Mesothelial cell of epicardium (in vitro differentiated cells): Measurements from ENCODE around the gene PXK. TPM values are rescaled to one million over a fixed set of nuclear protein-coding genes. Genes with fewer than 3 reads are reported as not detected.

Experiments
- DNase-seq, 2 experiments: peaks; one replicate each; pipeline ENCODE4 v3.0.0; 2021; ENCODE audit warnings: low spot score in 2 of 2; ENCODE audit not compliant: unreplicated experiment in 2 of 2
- H3K27ac Mint-ChIP-seq: 2 replicates; pipeline ENCODE4 v1.8.0; 2021; ENCODE audit warnings: mixed read lengths
- H3K27me3 Mint-ChIP-seq: 2 replicates; pipeline ENCODE4 v1.8.0; 2021; ENCODE audit warnings: low read depth, mixed read lengths
- H3K36me3 Mint-ChIP-seq: 2 replicates; pipeline ENCODE4 v1.8.0; 2021; ENCODE audit warnings: mixed read lengths
- H3K4me1 Mint-ChIP-seq: 2 replicates; pipeline ENCODE4 v1.8.0; 2021; ENCODE audit warnings: mixed read lengths
- H3K4me3 Mint-ChIP-seq: 2 replicates; pipeline ENCODE4 v1.8.0; 2021; ENCODE audit warnings: mild to moderate bottlenecking, moderate library complexity, mixed read lengths
- H3K9me3 Mint-ChIP-seq: 2 replicates; pipeline ENCODE4 v1.8.0; 2021; ENCODE audit warnings: mixed read lengths
- total RNA-seq: library from RNA; stranded (reverse); gene quantifications from 3 replicates; pipeline ENCODE4 v1.2.1, GENCODE V29; 2021
- TF ChIP-seq, protein P1 (sequence below): fragments of 200-600 bp; sonication (generic); IDR thresholded peaks from one replicate; pipeline ENCODE4 v1.5.0; 2021; ENCODE audit warnings: antibody characterized with exemption; ENCODE audit not compliant: unreplicated experiment

Gene PXK
- total RNA-seq, 1 donor from 2014 or later, result 15.9 TPM

DNA sequence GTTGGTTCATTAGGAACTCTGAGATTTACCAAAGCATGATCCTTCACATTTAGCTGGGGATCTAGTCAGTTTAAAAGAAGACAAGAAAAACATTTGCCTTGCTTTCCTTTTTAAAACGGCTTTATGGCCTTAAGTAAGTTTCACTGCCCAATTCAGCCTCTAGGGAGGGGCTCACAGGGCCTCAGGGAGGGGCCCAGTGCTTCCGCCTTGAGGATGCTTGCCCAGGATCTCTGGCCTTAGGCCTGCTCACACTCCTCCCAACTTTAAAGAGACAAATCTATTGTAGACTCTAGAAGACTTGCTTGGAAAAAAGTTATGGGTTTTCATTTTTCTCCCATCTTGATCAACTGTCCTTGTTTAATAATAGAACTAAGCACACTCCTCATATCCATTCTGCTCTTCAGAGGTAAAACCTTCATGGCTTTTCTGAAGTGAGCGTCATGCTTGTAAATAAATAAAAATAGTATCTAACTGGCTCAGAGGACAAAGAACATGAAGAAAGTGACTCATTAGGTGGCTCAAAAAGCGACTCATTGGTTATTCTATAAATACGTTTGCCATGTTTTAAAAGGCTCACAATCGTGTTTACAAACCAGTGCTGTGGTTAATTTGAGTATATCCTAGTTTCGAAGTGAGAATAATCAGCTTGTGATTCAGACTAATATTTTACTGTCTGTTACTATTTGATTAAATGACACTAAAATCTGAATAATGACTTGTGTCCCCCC, 87.3 kb downstream of the PXK start:
- H3K4me1 Mint-ChIP-seq, result peaks cover 3% of the 10 kb centered on the region
- no peak overlapping the region for H3K27ac Mint-ChIP-seq
- DNase-seq, result no peak
- peaks cover 7% of the 10 kb centered on the region for H3K36me3 Mint-ChIP-seq
- no peaks in the 10 kb centered on the region for H3K9me3 Mint-ChIP-seq
- no peaks in the 10 kb centered on the region for H3K27me3 Mint-ChIP-seq
- TF ChIP-seq, protein P1, sequence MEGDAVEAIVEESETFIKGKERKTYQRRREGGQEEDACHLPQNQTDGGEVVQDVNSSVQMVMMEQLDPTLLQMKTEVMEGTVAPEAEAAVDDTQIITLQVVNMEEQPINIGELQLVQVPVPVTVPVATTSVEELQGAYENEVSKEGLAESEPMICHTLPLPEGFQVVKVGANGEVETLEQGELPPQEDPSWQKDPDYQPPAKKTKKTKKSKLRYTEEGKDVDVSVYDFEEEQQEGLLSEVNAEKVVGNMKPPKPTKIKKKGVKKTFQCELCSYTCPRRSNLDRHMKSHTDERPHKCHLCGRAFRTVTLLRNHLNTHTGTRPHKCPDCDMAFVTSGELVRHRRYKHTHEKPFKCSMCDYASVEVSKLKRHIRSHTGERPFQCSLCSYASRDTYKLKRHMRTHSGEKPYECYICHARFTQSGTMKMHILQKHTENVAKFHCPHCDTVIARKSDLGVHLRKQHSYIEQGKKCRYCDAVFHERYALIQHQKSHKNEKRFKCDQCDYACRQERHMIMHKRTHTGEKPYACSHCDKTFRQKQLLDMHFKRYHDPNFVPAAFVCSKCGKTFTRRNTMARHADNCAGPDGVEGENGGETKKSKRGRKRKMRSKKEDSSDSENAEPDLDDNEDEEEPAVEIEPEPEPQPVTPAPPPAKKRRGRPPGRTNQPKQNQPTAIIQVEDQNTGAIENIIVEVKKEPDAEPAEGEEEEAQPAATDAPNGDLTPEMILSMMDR, result no peak
- H3K4me3 Mint-ChIP-seq, result no peak overlapping the region

DNA sequence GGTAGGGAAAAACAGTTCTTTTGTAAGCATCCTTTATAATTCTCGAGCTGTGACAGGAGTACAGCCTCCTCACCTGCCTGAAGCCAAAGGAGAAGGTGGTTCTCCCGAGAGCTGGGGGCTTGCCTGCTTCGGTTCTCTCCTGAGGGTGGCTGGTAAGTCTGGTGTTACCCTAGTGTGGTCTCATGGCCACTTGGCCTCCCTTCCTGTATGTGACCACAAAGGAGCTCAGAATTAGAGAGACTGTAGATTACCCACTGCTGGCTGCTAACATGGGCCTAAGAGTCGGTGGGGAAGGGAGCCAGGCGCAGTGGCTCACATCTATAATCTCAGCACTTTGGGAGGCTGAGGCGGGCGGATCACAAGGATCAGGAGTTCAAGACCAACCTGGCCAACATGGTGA, 88.3 kb downstream of the PXK start:
- H3K27me3 Mint-ChIP-seq, result no peaks in the 10 kb centered on the region
- DNase-seq, result no peak
- no peak overlapping the region for H3K4me3 Mint-ChIP-seq
- TF ChIP-seq, protein P1, result no peak
- H3K27ac Mint-ChIP-seq, result no peak overlapping the region
- H3K36me3 Mint-ChIP-seq, result peaks cover 12% of the 10 kb centered on the region
- no peaks in the 10 kb centered on the region for H3K9me3 Mint-ChIP-seq
- H3K4me1 Mint-ChIP-seq, result peaks cover under 1% of the 10 kb centered on the region

DNA sequence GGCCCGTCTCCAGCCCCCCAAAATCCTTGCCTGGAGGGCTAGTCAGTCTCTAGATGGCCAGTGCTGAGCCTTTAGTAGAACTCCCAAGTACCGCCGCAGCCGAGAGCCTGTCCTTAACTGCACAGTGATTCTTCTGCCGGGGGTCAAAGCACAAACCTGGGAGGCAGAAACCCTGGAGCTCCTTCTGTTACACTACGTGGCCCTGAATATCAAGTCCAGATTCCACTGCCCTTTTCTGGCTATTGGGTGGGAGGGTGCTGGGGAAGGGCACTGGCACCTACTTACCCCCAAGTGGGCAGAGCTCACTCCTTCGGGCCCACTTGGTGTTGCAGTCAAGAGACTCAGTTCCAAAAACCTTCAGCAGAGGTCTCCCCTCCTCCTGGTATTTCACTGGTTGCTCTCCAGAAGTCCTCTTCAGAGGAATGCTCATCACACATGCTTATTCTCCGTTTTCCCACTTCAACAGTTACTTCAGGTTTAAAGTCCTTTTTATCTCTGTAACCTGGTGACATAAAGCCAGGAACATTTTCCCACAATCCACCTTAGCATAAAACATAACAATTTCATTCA, 90.1 kb downstream of the PXK start:
- no peak for DNase-seq
- Mint-ChIP-seq H3K27me3 (no peaks in the 10 kb centered on the region), H3K9me3 (no peaks in the 10 kb centered on the region), H3K27ac (peak overlapping the region; percentile 26), H3K4me3 (no peak overlapping the region), H3K36me3 (peaks cover 17% of the 10 kb centered on the region), H3K4me1 (no peaks in the 10 kb centered on the region)
- TF ChIP-seq, protein P1, result no peak

DNA sequence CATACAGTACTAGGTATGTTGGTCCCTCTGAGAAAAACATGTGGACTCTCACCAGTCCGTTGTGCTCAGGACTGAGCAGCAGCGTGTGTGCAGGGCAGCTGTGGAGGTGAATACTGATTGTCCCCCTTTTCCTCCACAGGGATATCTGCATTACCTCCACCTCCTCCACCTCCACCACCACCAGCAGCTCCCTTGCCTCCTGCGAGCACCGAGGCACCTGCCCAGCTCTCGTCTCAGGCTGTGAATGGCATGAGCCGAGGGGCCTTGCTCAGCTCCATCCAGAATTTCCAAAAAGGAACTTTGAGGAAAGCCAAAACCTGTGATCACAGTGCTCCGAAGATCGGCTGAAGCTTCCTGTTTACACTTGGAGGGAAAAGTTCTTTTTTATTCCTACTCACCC, 91.9 kb downstream of the PXK start:
- TF ChIP-seq, protein P1, result no peak
- peaks cover 26% of the 10 kb centered on the region for H3K36me3 Mint-ChIP-seq
- no peaks in the 10 kb centered on the region for H3K4me1 Mint-ChIP-seq
- no peak overlapping the region for H3K27ac Mint-ChIP-seq
- H3K4me3 Mint-ChIP-seq, result no peak overlapping the region
- DNase-seq, result no peak
- H3K27me3 Mint-ChIP-seq, result no peaks in the 10 kb centered on the region
- H3K9me3 Mint-ChIP-seq, result no peaks in the 10 kb centered on the region

DNA sequence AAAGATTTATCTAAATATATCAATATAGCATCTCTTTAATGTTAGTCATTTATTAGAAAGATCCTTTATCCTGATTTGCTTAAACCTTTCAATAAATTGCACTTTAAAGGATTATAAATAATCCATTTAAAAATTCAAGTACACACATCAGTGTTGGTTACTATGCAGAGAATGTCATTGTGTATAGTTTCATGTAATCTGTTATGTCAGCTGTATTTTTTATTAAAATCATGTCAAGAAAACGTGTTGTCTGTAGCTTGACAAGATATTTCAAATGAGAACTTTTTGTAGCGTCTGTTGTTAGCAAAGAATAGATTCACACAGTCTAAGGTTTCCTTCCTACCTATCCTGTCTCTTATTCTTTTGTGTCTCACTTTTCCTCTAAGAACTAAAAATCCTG, 93.1 kb downstream of the PXK start:
- Mint-ChIP-seq H3K4me3 (no peak overlapping the region), H3K36me3 (peaks cover 26% of the 10 kb centered on the region), H3K27me3 (no peaks in the 10 kb centered on the region), H3K9me3 (no peaks in the 10 kb centered on the region), H3K27ac (no peak overlapping the region), H3K4me1 (no peaks in the 10 kb centered on the region)
- no peak for DNase-seq
- TF ChIP-seq, protein P1, result no peak
